Measurements from ENCODE around the gene TIAM2.

- TF ChIP-seq, protein P1, sequence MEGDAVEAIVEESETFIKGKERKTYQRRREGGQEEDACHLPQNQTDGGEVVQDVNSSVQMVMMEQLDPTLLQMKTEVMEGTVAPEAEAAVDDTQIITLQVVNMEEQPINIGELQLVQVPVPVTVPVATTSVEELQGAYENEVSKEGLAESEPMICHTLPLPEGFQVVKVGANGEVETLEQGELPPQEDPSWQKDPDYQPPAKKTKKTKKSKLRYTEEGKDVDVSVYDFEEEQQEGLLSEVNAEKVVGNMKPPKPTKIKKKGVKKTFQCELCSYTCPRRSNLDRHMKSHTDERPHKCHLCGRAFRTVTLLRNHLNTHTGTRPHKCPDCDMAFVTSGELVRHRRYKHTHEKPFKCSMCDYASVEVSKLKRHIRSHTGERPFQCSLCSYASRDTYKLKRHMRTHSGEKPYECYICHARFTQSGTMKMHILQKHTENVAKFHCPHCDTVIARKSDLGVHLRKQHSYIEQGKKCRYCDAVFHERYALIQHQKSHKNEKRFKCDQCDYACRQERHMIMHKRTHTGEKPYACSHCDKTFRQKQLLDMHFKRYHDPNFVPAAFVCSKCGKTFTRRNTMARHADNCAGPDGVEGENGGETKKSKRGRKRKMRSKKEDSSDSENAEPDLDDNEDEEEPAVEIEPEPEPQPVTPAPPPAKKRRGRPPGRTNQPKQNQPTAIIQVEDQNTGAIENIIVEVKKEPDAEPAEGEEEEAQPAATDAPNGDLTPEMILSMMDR (IDR thresholded peaks at IDR 0.05) = no peak
- no peak for TF ChIP-seq EP300 (IDR thresholded peaks at IDR 0.05)
Observed at GRCh38 chr6:155269765-155270164, 274.6 kb downstream of the TIAM2 start.

All from ovary (tissue), 3 donors.